DND-41 (cell line): ENCODE measurements around the gene MDP1.

ENCODE experiments used
- CTCF ChIP-seq: IDR thresholded peaks from 2 replicates; pipeline ENCODE4 v1.5.1; 2012; ENCODE audit warnings: borderline replicate concordance, low read length, moderate library complexity, mild to moderate bottlenecking; ENCODE audit not compliant: poor library complexity, severe bottlenecking; ENCODE audit errors: extremely low read depth
- EZH2 ChIP-seq: IDR thresholded peaks from 3 replicates; pipeline ENCODE4 v1.6.1; 2012; ENCODE audit warnings: borderline replicate concordance, low read depth, mild to moderate bottlenecking, moderate library complexity, low read length, inconsistent platforms; ENCODE audit not compliant: severe bottlenecking

GRCh38 chr14:24164518-24164991 lies 51.3 kb downstream of the MDP1 start:
- TF ChIP-seq CTCF: no peak
- no peak for TF ChIP-seq EZH2
